GM13977 (cell line): Measurements from ENCODE around the gene SYT11.
"Not testable (repeated sequence)": the region's sequence is repeated elsewhere in the genome, so short reads cannot be mapped to it uniquely, and the experiment has no call there.

Experiments used
- DNase-seq: peaks from one replicate; pipeline ENCODE4 v3.0.0; 2012; ENCODE audit warnings: low spot score
- in situ Hi-C: fragments of 300-500 bp; cut with MboI; formaldehyde crosslinking; loops from one replicate; pipeline ENCODE4 v1.12.0; 2022; ENCODE audit warnings: low sequenced_read_pairs, low pct_unique_long_range_greater_than_20kb, mixed read lengths, inconsistent platforms; ENCODE audit not compliant: unreplicated experiment
- TF ChIP-seq, protein P1 (sequence below): IDR thresholded peaks from 2 replicates; pipeline ENCODE4 v1.5.1; 2012; ENCODE audit warnings: mild to moderate bottlenecking, control low read depth; ENCODE audit not compliant: insufficient read depth; ENCODE audit errors: extremely low read depth, missing control alignments

SYT11 gene

DNA sequence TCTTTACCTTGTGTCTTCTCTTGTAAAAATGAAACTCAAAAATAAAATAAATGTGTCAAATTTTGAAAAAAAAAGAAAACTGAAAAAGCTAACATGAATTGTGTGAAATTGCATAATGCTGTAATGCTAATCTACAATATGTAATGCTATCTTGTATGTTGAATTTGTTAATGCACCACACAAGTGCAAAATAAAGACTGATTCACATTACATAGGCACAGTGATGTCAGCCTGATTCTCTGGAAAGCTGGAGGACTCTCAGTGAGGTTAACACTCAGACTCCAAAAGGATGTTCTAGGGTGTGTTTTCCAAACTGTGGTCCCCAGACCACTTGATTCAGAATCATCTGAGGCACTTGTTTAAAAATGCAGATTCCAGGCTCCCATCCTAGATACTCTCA is 25.6 kb downstream of the SYT11 start:
- TF ChIP-seq, protein P1, sequence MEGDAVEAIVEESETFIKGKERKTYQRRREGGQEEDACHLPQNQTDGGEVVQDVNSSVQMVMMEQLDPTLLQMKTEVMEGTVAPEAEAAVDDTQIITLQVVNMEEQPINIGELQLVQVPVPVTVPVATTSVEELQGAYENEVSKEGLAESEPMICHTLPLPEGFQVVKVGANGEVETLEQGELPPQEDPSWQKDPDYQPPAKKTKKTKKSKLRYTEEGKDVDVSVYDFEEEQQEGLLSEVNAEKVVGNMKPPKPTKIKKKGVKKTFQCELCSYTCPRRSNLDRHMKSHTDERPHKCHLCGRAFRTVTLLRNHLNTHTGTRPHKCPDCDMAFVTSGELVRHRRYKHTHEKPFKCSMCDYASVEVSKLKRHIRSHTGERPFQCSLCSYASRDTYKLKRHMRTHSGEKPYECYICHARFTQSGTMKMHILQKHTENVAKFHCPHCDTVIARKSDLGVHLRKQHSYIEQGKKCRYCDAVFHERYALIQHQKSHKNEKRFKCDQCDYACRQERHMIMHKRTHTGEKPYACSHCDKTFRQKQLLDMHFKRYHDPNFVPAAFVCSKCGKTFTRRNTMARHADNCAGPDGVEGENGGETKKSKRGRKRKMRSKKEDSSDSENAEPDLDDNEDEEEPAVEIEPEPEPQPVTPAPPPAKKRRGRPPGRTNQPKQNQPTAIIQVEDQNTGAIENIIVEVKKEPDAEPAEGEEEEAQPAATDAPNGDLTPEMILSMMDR: no peak
- DNase-seq: no peak
- in situ Hi-C loops: no loop called here

DNA sequence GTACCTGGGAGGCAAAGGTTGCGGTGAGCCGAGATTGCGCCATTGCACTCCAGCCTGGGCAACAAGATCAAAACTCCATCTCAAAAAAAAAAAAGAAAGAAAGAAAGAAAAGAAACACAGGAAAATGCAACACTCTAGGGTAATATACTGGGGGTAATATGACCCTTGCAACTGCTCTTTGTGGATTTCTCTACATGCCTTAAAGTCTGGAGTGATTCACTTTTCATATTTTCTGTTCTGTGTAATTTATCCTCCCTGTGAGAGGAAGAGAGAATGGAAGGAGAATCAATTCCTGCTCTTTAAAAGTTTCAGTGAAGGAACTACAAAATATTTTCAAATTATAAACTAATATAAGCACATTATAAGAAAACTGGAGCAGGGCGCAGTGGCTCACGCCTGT is 29.1 kb downstream of the SYT11 start:
- no peak for DNase-seq
- TF ChIP-seq, protein P1: no peak
- in situ Hi-C loops: no loop called here

DNA sequence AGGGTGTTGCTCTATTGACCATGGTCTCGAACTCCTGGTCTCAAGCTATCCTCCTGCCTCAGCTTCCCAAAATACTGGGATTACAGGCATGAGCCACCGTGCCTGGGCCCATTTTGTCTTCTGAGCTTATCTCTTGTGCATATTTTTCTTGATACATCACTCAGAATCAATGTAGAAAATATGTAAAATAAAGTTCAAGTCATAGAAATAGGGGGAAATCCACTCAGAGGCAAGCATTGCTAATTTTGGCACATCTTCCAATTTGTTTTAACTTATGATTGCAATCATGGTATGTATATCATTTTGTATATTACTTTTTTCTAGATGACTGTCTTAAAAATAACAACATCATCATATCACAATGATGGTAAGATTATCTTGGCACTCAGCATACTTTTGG is 30.2 kb downstream of the SYT11 start:
- TF ChIP-seq, protein P1: no peak
- no peak for DNase-seq
- in situ Hi-C loops: no loop called here

DNA sequence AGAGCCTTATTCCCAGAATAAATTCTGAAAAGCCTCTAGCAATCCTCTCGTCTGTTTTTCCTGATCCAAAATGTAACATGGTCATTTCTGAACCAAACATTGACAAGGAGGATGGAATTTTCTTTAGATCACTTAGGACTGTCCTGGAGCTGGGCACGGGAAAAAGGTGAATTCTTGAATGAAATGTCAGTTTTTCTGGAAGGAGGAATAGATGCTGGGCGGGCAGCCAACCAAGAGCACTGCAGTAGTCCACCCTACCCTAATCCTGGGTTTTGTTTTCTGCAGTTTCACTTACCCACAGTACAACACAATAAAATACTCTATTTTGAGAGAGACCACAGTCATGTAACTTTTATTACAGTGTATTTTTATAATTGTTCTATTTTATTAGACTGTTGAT is 30.9 kb downstream of the SYT11 start:
- in situ Hi-C loops: no loop called here
- no peak for DNase-seq

DNA sequence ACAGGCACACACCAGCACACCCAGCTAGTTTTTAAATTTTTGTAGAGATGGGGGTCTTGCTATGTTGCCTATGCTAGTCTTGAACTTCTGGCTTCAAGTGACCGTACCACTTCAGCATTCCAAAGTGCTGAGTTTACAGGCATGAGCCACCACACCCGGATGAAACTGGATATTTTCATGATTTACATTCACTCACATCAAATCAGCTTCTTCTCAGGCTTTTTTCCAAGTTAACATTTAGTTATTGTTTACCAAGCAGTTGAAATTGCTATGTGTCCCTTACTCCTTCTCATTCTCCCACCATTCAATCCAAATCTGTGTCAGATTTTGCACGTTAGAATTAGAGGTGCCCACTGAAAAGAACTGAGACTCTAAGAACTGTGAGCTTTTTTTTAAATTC is 33.4 kb downstream of the SYT11 start:
- TF ChIP-seq, protein P1: no peak
- in situ Hi-C loops: no loop called here
- no peak for DNase-seq

More for the DNA sequence above, 30.9 kb downstream of the SYT11 start:
- TF ChIP-seq, protein P1: no peak

DNA sequence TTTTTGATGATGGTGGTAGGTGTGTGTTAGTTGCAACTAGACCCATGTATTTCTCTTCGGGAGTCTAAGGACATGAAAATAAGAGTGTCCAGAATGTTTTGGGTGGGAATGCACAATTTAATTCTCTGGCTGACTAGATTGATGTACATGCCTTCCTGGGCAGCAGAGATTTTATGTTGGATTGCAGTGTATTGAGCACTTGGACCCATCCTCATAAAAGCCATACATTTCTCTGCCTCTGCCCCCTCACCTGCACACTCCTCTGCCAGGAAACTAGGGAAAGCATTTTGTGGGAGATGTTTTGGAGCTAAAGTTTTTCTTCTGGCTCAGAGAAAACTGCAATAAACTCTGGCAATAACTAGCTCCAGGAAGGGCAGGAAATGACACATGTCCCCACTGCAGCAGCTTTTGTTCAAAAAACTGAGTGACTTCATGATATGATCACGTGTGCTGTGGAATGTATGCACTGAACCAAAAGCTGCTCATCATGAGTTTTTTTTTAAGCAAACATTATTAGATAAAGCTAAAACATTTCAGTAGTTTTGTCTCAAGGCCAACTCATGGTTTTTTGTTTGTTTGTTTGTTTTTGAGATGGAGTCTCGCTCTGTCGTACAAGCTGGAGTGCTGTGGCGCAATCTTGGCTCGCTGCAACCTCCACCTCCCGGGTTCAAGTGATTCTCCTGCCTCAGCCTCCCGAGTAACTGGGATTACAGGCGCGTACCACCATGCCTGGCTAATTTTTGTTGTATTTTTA is 34.2 kb downstream of the SYT11 start:
- TF ChIP-seq, protein P1: no peak
- DNase-seq: no peak
- in situ Hi-C loops: no loop called here

DNA sequence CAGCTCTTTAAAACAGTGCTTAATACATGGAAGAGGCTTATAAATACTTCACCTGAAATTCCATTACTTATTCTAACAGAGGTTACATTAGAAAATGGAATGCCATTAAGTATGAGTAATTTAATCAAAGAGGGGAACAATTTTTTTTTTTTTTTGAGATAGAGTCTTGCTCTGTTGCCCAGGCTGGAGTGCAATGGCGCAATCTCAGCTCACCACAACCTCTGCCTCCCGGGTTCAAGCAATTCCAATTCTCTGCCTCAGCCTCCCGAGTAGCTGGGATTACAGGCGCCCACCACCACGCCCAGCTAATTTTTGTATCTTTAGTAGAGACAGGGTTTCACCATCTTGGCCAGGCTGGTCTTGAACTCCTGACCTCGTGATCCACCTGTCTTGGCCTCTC is 36.2 kb downstream of the SYT11 start:
- in situ Hi-C loops, DNase-seq: not testable (repeated sequence)

DNA sequence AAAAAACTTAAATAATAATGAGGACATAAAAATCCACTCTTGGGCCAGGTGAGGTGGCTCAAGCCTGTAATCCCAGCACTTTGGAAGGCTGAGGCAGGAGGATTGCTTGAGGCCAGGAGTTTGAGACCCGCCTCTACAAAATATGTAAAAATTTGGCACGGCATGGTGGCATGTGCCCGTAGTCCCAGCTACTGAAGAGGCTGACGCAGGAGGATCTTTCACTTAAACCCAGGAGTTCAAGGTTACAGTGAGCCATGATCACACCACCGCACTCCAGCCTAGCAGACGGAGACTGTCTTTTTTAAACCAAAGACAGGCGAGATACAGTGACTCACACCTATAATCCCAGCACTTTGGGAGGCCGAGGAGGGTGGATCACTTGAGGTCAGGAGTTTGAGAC is 37.1 kb downstream of the SYT11 start:
- DNase-seq, in situ Hi-C loops: not testable (repeated sequence)
